ENCODE measurements around the gene GAGE12H.
"Not testable (repeated sequence)": the region's sequence is repeated elsewhere in the genome, so short reads cannot be mapped to it uniquely, and the experiment has no call there.

Gene GAGE12H

GRCh38 chrX:49579649-49580048, at the start of gene GAGE12H:
TSS of gene GAGE12H (plus strand) at chrX:49579949. CDS start at chrX:49581104, 1,155 bp downstream.
- DNase-seq, result not testable (repeated sequence)

GRCh38 chrX:49531877-49532276, 47.9 kb upstream of the GAGE12H start, which contains the start of gene GAGE12C:
TSS of gene GAGE12C (plus strand) at chrX:49532177. CDS start at chrX:49533332, 1,155 bp downstream.
- DNase-seq, result not testable (repeated sequence)

GRCh38 chrX:49541433-49541832, 38.3 kb upstream of the GAGE12H start, which contains the start of gene GAGE12D:
TSS of gene GAGE12D (plus strand) at chrX:49541733. CDS start at chrX:49542888, 1,155 bp downstream.
- DNase-seq, result not testable (repeated sequence)

GRCh38 chrX:49550989-49551388, 28.8 kb upstream of the GAGE12H start, which contains the start of gene GAGE12E:
TSS of gene GAGE12E (plus strand) at chrX:49551289. CDS start at chrX:49552444, 1,155 bp downstream.
- DNase-seq, result not testable (repeated sequence)

GRCh38 chrX:49560542-49560941, 19.2 kb upstream of the GAGE12H start, which contains the start of gene GAGE12F:
TSS of gene GAGE12F (plus strand) at chrX:49560842. CDS start at chrX:49561997, 1,155 bp downstream.
- DNase-seq, result not testable (repeated sequence)

- not testable (repeated sequence) for DNase-seq
Measured at GRCh38 chrX:49568728-49569127, 11.0 kb upstream of the GAGE12H start.

- DNase-seq, result not testable (repeated sequence)
Measured at GRCh38 chrX:49569152-49569551, 10.6 kb upstream of the GAGE12H start.

GRCh38 chrX:49570100-49570499, 9.6 kb upstream of the GAGE12H start, which contains the start of gene GAGE12G:
TSS of gene GAGE12G (plus strand) at chrX:49570400. CDS start at chrX:49571555, 1,155 bp downstream.
- DNase-seq, result not testable (repeated sequence)

GRCh38 chrX:49589196-49589595, 9.4 kb downstream of the GAGE12H start, which contains the start of gene GAGE2A:
TSS of gene GAGE2A (plus strand) at chrX:49589496. CDS start at chrX:49590651, 1,155 bp downstream.
- DNase-seq, result not testable (repeated sequence)

- DNase-seq, result not testable (repeated sequence)
Measured at GRCh38 chrX:49589769-49590478, 10.2 kb downstream of the GAGE12H start.

GRCh38 chrX:49590488-49590887, 10.7 kb downstream of the GAGE12H start:
- DNase-seq, result not testable (repeated sequence)

- DNase-seq, result not testable (repeated sequence)
Measured at GRCh38 chrX:49598720-49599119, 19.0 kb downstream of the GAGE12H start, which contains the start of gene GAGE1. TSS of gene GAGE1 (plus strand) at chrX:49599020. CDS start at chrX:49600175, 1,155 bp downstream.

GRCh38 chrX:49610718-49611310, 31.1 kb downstream of the GAGE12H start:
- DNase-seq, result no peak

GRCh38 chrX:49618574-49618973, 38.8 kb downstream of the GAGE12H start:
- DNase-seq, result no peak

- no peak for DNase-seq
Measured at GRCh38 chrX:49627086-49627777, 47.5 kb downstream of the GAGE12H start.

Measured in COR-L47 (cell line).